GM20431 (cell line): Measurements from ENCODE around the gene CCL4.
"Not testable (repeated sequence)": the region's sequence is repeated elsewhere in the genome, so short reads cannot be mapped to it uniquely, and the experiment has no call there.

Experiments
- in situ Hi-C: fragments of 300-500 bp; cut with MseI, MboI; formaldehyde crosslinking; loops from one replicate; pipeline ENCODE4 v1.15.0; 2020; ENCODE audit warnings: low sequenced_read_pairs; ENCODE audit not compliant: unreplicated experiment

Gene CCL4

GRCh38 chr17:36103401-36103975, at the start of gene CCL4:
Gene CCL4, plus strand, starts transcription at chr17:36103827. Its CDS starts 79 bp downstream, at chr17:36103906.
- in situ Hi-C loops = not testable (repeated sequence)

- in situ Hi-C loops = no loop called here
Measured at GRCh38 chr17:36055171-36055570, 48.5 kb upstream of the CCL4 start.

- in situ Hi-C loops = no loop called here
Measured at GRCh38 chr17:36055921-36056520, 47.6 kb upstream of the CCL4 start.

- in situ Hi-C loops = no loop called here
Measured at GRCh38 chr17:36057911-36058310, 45.7 kb upstream of the CCL4 start.

GRCh38 chr17:36059406-36059805, 44.2 kb upstream of the CCL4 start:
- in situ Hi-C loops = no loop called here

- in situ Hi-C loops = no loop called here
Measured at GRCh38 chr17:36060816-36061215, 42.8 kb upstream of the CCL4 start.

- in situ Hi-C loops = no loop called here
Measured at GRCh38 chr17:36063786-36064541, 39.7 kb upstream of the CCL4 start, which contains the start of gene CCL18. Gene CCL18, plus strand, starts transcription at chr17:36064272. Its CDS starts 71 bp downstream, at chr17:36064343.

GRCh38 chr17:36066365-36066985, 37.2 kb upstream of the CCL4 start:
- in situ Hi-C loops = no loop called here

GRCh38 chr17:36068524-36068923, 35.1 kb upstream of the CCL4 start:
- in situ Hi-C loops = no loop called here

GRCh38 chr17:36069136-36069535, 34.5 kb upstream of the CCL4 start:
- in situ Hi-C loops = no loop called here

GRCh38 chr17:36070427-36070826, 33.2 kb upstream of the CCL4 start:
- in situ Hi-C loops = no loop called here

GRCh38 chr17:36071751-36072150, 31.9 kb upstream of the CCL4 start:
- in situ Hi-C loops = no loop called here

GRCh38 chr17:36072431-36073121, 31.1 kb upstream of the CCL4 start:
- in situ Hi-C loops = no loop called here

GRCh38 chr17:36074365-36074764, 29.3 kb upstream of the CCL4 start:
- in situ Hi-C loops = no loop called here

GRCh38 chr17:36081681-36082471, 21.8 kb upstream of the CCL4 start:
- in situ Hi-C loops = not testable (repeated sequence)

- in situ Hi-C loops = not testable (repeated sequence)
Measured at GRCh38 chr17:36082482-36083120, 21.0 kb upstream of the CCL4 start.

- in situ Hi-C loops = not testable (repeated sequence)
Measured at GRCh38 chr17:36083691-36084090, 19.9 kb upstream of the CCL4 start.

- in situ Hi-C loops = no loop called here
Measured at GRCh38 chr17:36085765-36086164, 17.9 kb upstream of the CCL4 start.

- in situ Hi-C loops = no loop called here
Measured at GRCh38 chr17:36086791-36087190, 16.8 kb upstream of the CCL4 start.
